ENCODE data around the gene AURKAIP1. TPM values are rescaled to one million over a fixed set of nuclear protein-coding genes. Genes with fewer than 3 reads are reported as not detected.

Gene AURKAIP1
- total and polyA plus RNA-seq, 2 of the 13 experiments (the other 11 are each of a cell fraction or from before 2014, with no cell fraction given), result 69.5 to 175 TPM

DNA sequence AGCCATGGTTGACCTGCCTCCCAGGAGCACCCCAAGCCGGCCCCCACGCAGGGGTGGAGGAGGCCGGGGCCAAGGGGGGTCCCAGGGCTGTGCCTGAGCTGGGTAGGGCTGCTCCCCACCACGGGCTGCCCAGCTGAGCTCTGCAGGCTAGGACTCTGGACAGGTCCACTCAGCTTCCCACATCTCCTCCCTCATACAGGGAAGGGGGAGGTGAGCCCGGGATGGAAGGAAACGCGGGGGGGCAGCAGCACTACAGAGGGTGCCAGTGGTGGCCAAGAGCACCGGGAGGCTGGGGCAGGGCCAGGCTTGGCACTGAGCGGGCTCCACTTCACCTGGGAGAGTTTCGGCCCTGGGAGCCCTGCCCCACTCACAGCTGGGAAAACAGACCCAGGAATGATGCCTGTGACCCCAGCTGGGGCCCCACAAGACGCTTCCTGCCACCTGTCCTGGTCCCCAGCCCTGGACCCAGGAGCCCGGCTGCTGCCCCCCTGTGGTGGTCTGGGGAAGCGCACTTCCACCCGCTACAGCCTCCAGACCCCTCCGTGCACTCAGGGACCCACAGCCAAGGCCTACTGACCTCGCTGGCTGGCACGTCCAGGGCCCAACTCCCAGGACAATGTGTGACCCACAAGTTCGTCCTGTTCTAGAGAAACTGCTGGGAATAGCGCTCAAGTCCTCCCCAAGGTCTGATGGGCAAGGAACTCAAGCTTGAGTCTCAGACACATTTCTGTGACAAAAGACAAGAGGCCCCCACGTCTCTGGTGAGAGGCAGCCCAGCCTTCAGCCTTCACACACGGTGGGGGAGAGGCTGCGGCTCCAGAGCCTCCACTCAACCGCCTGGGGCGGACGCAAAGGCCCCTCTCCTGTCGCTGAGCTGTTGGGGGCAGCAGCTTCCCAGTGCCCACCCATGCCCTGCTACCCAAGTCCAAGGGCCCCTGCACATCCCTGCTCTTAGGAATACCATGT lies 3.0 kb downstream of the AURKAIP1 start (continued):
- TF ChIP-seq, protein P1, sequence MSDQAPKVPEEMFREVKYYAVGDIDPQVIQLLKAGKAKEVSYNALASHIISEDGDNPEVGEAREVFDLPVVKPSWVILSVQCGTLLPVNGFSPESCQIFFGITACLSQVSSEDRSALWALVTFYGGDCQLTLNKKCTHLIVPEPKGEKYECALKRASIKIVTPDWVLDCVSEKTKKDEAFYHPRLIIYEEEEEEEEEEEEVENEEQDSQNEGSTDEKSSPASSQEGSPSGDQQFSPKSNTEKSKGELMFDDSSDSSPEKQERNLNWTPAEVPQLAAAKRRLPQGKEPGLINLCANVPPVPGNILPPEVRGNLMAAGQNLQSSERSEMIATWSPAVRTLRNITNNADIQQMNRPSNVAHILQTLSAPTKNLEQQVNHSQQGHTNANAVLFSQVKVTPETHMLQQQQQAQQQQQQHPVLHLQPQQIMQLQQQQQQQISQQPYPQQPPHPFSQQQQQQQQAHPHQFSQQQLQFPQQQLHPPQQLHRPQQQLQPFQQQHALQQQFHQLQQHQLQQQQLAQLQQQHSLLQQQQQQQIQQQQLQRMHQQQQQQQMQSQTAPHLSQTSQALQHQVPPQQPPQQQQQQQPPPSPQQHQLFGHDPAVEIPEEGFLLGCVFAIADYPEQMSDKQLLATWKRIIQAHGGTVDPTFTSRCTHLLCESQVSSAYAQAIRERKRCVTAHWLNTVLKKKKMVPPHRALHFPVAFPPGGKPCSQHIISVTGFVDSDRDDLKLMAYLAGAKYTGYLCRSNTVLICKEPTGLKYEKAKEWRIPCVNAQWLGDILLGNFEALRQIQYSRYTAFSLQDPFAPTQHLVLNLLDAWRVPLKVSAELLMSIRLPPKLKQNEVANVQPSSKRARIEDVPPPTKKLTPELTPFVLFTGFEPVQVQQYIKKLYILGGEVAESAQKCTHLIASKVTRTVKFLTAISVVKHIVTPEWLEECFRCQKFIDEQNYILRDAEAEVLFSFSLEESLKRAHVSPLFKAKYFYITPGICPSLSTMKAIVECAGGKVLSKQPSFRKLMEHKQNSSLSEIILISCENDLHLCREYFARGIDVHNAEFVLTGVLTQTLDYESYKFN (CRISPR knock-in tag; conservative IDR thresholded peaks at IDR 0.05), result peak; percentile 22; the same call in 1 of the 2 replicates
- no peak for TF ChIP-seq SMARCC2 (IDR thresholded peaks at IDR 0.05)
- TF ChIP-seq PHF21A (CRISPR knock-in tag; IDR thresholded peaks at IDR 0.05), result 0 out of 2 replicates have a peak, but pooled peaks have one; percentile 14
- TF ChIP-seq, protein P2, sequence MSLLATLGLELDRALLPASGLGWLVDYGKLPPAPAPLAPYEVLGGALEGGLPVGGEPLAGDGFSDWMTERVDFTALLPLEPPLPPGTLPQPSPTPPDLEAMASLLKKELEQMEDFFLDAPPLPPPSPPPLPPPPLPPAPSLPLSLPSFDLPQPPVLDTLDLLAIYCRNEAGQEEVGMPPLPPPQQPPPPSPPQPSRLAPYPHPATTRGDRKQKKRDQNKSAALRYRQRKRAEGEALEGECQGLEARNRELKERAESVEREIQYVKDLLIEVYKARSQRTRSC (CRISPR knock-in tag; IDR thresholded peaks at IDR 0.05; ENCODE audit: low read depth), result no peak
- TF ChIP-seq HNRNPK (IDR thresholded peaks at IDR 0.05; ENCODE audit: low read depth, low read length, poor library complexity, severe bottlenecking), result no peak
- TF ChIP-seq, protein P3, sequence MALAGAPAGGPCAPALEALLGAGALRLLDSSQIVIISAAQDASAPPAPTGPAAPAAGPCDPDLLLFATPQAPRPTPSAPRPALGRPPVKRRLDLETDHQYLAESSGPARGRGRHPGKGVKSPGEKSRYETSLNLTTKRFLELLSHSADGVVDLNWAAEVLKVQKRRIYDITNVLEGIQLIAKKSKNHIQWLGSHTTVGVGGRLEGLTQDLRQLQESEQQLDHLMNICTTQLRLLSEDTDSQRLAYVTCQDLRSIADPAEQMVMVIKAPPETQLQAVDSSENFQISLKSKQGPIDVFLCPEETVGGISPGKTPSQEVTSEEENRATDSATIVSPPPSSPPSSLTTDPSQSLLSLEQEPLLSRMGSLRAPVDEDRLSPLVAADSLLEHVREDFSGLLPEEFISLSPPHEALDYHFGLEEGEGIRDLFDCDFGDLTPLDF (CRISPR knock-in tag; IDR thresholded peaks at IDR 0.05), result no peak
- TF ChIP-seq ATF7 (IDR thresholded peaks at IDR 0.05), result no peak
- TF ChIP-seq ATF7 (CRISPR knock-in tag; IDR thresholded peaks at IDR 0.05), result no peak
- 0 out of 2 replicates have a peak, but pooled peaks have one; percentile 41 for TF ChIP-seq ISL2 (CRISPR knock-in tag; IDR thresholded peaks at IDR 0.05)
- TF ChIP-seq SIX4 (CRISPR knock-in tag; IDR thresholded peaks at IDR 0.05), result no peak
- TF ChIP-seq SOX13 (IDR thresholded peaks at IDR 0.05), result no peak
- TF ChIP-seq SOX13 (CRISPR knock-in tag; conservative IDR thresholded peaks at IDR 0.05 in 1 of 2, IDR thresholded peaks at IDR 0.05 in 1 of 2), result no peak
- TF ChIP-seq MED8 (CRISPR knock-in tag; IDR thresholded peaks at IDR 0.05; ENCODE audit: insufficient replicate concordance), result no peak
- no peak for TF ChIP-seq NR1H2 (CRISPR knock-in tag; IDR thresholded peaks at IDR 0.05; ENCODE audit: borderline replicate concordance, low read depth)
- no peak for TF ChIP-seq ZNF563 (CRISPR knock-in tag; IDR thresholded peaks at IDR 0.05)
- TF ChIP-seq ELF1 (CRISPR knock-in tag; IDR thresholded peaks at IDR 0.05), result 0 out of 2 replicates have a peak, but pooled peaks have one; percentile 34
- no peak for TF ChIP-seq TAF15 (IDR thresholded peaks at IDR 0.05; ENCODE audit: low read depth, low read length, poor library complexity, severe bottlenecking)
- TF ChIP-seq U2AF1 (optimal IDR thresholded peaks at IDR 0.05; ENCODE audit: low read depth, low read length), result no peak
- TF ChIP-seq TEF (CRISPR knock-in tag; IDR thresholded peaks at IDR 0.05), result no peak
- peak; percentile 91 for TF ChIP-seq CTCF (CRISPR knock-in tag; IDR thresholded peaks at IDR 0.05)
